Measurements from ENCODE around the gene FNIP1.

GRCh38 chr5:131615957-131616356, 180.9 kb downstream of the FNIP1 start:
- TF ChIP-seq CTCF (IDR thresholded peaks at IDR 0.05) (no peak), POLR2A (IDR thresholded peaks at IDR 0.05) (no peak)
